CD4-positive, alpha-beta T cell treated with Interleukin-17A for 4 hours (primary cell): ENCODE data around the gene GOLGA1.

Experiments used
- DNase-seq: peaks from one replicate; pipeline ENCODE4 v3.0.0-alpha.2; 2020; ENCODE audit warnings: mixed read lengths

Gene GOLGA1

DNA sequence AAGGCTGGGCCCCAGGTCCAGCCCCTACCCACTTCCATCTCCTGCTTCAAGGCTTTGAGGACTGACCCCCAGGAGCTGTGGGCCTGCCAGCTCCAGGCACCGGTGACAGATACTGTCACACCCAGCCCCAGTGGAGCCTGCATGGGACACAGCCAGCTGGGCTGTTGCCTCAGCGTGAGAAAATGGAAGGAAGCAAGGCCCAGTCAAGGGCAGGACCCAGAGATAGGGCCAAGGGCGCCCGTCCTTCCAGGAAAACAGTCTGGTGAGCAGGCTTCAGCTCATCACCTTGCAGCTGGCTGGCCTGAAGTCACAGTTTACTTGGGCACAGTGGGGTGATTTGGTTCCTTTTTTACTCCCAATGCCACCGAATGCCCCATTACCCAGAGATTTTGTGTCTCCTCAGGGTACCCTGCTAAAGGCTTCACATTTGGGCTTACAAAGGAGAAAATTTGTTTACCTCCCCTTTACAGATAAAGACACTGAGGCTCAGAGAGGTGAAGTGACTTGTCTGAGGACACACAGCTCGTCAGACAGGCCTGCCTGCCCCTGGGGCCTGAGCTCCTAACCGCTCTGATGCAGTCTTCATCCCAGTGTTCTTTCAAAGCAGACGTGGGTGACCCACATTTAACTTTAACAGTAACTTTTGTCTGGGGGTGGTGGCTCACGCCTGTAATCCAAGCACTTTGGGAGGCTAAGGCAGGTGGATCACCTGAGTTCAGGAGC is 109.1 kb downstream of the GOLGA1 start:
- DNase-seq, result no peak

DNA sequence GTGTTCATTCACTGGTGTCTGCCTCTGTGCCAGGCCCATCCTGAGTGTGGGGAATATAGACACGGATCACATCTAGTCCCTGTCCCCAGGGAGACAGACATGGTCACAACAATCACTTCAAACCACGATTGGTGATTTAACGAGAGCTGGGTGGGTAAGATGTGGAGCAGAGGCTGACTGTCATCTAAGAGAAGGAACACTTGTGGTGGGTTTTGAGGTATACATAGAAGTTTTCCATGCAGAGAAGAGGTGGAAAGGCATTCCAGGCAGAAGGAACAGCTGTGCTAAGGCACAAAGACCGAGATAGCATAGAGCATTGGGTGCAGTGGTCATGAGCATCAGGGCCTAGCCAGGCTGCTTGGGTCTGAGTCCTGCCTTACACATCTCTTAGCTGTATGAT is 110.3 kb downstream of the GOLGA1 start:
- DNase-seq, result no peak

DNA sequence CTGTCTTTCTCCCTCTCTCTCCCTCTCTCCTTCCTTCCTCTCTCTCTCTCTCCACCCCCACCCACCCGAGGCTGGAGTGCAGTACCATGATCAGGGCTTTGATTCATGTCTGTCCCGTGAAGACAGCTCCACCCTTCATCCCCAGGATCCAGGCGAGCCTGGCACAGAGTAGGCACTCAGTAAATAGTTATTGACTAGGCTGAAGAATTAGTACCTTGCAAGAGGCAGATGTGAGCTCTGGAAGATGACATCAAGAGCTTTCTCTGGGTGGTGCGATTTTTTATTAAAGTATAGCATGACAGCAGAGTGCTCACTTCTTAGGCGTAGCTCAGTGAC is 111.6 kb downstream of the GOLGA1 start:
- no peak for DNase-seq

DNA sequence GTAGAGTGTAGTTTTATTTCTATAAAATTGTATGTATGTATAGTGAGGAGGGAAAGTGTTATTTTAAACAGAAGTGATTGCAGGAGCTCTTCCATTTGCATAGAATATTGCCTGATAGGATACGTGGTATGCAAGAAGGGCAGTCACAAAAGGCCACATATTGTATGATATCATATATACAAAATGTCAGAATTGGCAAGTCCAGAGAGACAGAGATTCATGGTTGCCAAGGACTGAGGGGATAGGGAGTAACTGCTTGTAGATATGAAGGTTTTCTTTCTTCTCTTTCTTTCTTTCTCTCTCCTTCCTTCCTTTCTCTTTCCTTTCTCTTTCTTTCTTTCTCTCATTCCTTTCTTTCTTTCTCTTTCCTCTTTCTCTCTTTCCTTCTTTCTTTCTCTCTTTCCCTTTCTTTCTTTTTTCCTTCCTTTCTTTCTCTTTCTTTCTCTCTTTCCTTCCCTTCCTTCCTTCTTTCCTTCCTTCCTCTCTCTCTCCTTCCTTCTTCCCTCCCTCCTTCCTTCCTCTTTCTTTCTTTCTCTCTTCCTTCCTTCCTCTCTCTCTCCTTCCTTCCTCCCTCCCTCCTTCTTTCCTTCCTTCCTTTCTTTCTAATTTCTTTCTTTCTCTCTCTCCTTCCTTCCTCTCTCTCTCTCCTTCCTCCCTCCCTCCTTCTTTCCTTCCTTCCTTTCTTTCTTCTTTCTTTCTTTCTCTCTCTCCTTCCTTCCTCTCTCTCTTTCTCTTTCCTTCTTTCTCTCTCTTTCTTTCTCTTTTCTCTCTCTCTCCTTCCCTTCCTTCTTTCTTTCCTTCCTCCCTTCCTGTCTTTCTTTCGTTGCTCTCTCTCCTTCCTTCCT is 112.2 kb downstream of the GOLGA1 start:
- DNase-seq, result no peak
